HepG2 (cell line): Measurements from ENCODE around the gene RPS2. TPM values are rescaled to one million over a fixed set of nuclear protein-coding genes. Genes with fewer than 3 reads are reported as not detected.
A peak's percentile ranks its signal among the peaks of the same experiment; 100 is the strongest.

Source experiments
- AHR ChIP-seq: IDR thresholded peaks from 2 replicates; pipeline ENCODE4 v1.6.1; 2018; ENCODE audit warnings: missing genetic modification reagents, missing compliant biosample characterization
- KDM5B ChIP-seq: sonication (generic); formaldehyde crosslinking; IDR thresholded peaks from 2 replicates; pipeline ENCODE4 v1.4.0; 2020; ENCODE audit warnings: missing genetic modification reagents, mild to moderate bottlenecking, borderline replicate concordance
- NR1H2 ChIP-seq: sonication (generic); formaldehyde crosslinking; IDR thresholded peaks from 2 replicates; pipeline ENCODE4 v1.8.1; 2022; ENCODE audit warnings: low read depth, missing genetic modification reagents, borderline replicate concordance
- NR3C1 ChIP-seq: sonication (generic); formaldehyde crosslinking; IDR thresholded peaks from 2 replicates; pipeline ENCODE4 v1.4.0; 2020; ENCODE audit warnings: missing genetic modification reagents
- POGK ChIP-seq: sonication (generic); formaldehyde crosslinking; conservative IDR thresholded peaks from 2 replicates; pipeline ENCODE4 v1.8.0; 2022; ENCODE audit warnings: mild to moderate bottlenecking, moderate library complexity, missing genetic modification reagents
- PRMT3 ChIP-seq: sonication (generic); formaldehyde crosslinking; IDR thresholded peaks from 2 replicates; pipeline ENCODE4 v1.8.1; 2022; ENCODE audit warnings: low read depth, mild to moderate bottlenecking, moderate library complexity, missing genetic modification reagents, borderline replicate concordance
- THRA ChIP-seq: sonication (generic); formaldehyde crosslinking; IDR thresholded peaks from 2 replicates; pipeline ENCODE4 v1.4.0; 2020; ENCODE audit warnings: missing genetic modification reagents, borderline replicate concordance
- U2AF2 ChIP-seq: fragments of 200-400 bp; formaldehyde crosslinking; IDR thresholded peaks from 2 replicates; pipeline ENCODE4 v1.6.1; 2017; ENCODE audit warnings: low read depth, mild to moderate bottlenecking, low read length
- XRCC5 ChIP-seq: fragments of 200-400 bp; formaldehyde crosslinking; optimal IDR thresholded peaks from 2 replicates; pipeline ENCODE3; 2017; ENCODE audit warnings: mild to moderate bottlenecking, low read length
- ZFP41 ChIP-seq: sonication (generic); formaldehyde crosslinking; IDR thresholded peaks from 2 replicates; pipeline ENCODE4 v1.4.0; 2020; ENCODE audit warnings: mild to moderate bottlenecking, missing genetic modification reagents, borderline replicate concordance
- ZFP82 ChIP-seq: sonication (generic); formaldehyde crosslinking; IDR thresholded peaks from 2 replicates; pipeline ENCODE4 v1.5.1; 2020; ENCODE audit warnings: mild to moderate bottlenecking, missing genetic modification reagents, borderline replicate concordance
- ZMAT3 ChIP-seq: sonication (generic); formaldehyde crosslinking; conservative IDR thresholded peaks from 2 replicates; pipeline ENCODE4 v1.7.0; 2021; ENCODE audit warnings: missing genetic modification reagents
- ZNF362 ChIP-seq: sonication (generic); formaldehyde crosslinking; IDR thresholded peaks from 2 replicates; pipeline ENCODE4 v1.4.0; 2020; ENCODE audit warnings: missing genetic modification reagents, mild to moderate bottlenecking, borderline replicate concordance
- ZNF44 ChIP-seq: sonication (generic); formaldehyde crosslinking; IDR thresholded peaks from 2 replicates; pipeline ENCODE4 v1.5.1; 2020; ENCODE audit warnings: mild to moderate bottlenecking, missing genetic modification reagents
- ZNF451 ChIP-seq: sonication (generic); formaldehyde crosslinking; IDR thresholded peaks from 2 replicates; pipeline ENCODE4 v1.5.0; 2020; ENCODE audit warnings: mild to moderate bottlenecking, missing genetic modification reagents
- ZNF547 ChIP-seq: sonication (generic); formaldehyde crosslinking; IDR thresholded peaks from 2 replicates; pipeline ENCODE4 v1.5.1; 2020; ENCODE audit warnings: mild to moderate bottlenecking, missing genetic modification reagents
- ZNF567 ChIP-seq: sonication (generic); formaldehyde crosslinking; IDR thresholded peaks from 2 replicates; pipeline ENCODE4 v1.8.1; 2023; ENCODE audit warnings: mild to moderate bottlenecking, missing genetic modification reagents, borderline replicate concordance
- ZNF615 ChIP-seq: sonication (generic); formaldehyde crosslinking; IDR thresholded peaks from 2 replicates; pipeline ENCODE4 v1.5.0; 2020; ENCODE audit warnings: mild to moderate bottlenecking, missing genetic modification reagents, borderline replicate concordance
- ZSCAN30 ChIP-seq: sonication (generic); formaldehyde crosslinking; IDR thresholded peaks from 2 replicates; pipeline ENCODE4 v1.5.0; 2020; ENCODE audit warnings: mild to moderate bottlenecking, missing genetic modification reagents
- polyA plus RNA-seq, 8 experiments: library from polyadenylated mRNA; depleted of rRNA in 3 of 8; stranded (reverse) in 7 of 8; unstranded in 1 of 8; fragments of >200 nt; fragmentation: Illumina TruSeq in 4 of 8; extraction: Trizol in 4 of 8; gene quantifications; 2 replicates each; pipeline versions ENCODE4 v1.2.1 to v1.2.3, GENCODE V29; 2011 to 2016; ENCODE audit warnings: low read depth in 4 of 8, missing spikeins in 1 of 8, mixed read lengths in 1 of 8; ENCODE audit not compliant: insufficient read depth in 1 of 8
- total RNA-seq, 5 experiments: library from RNA; depleted of rRNA; stranded (reverse); fragments of >200 nt; fragmentation: Illumina TruSeq; extraction: Trizol; gene quantifications; 2 replicates each; pipeline ENCODE4 v1.2.3, GENCODE V29; 2016; ENCODE audit warnings: low read depth in 1 of 5
- TF ChIP-seq, protein P1 (sequence below): conservative IDR thresholded peaks from 2 replicates; pipeline ENCODE4 v1.6.1; 2018; ENCODE audit warnings: missing genetic modification reagents
- TF ChIP-seq, protein P2 (sequence below): sonication (generic); formaldehyde crosslinking; IDR thresholded peaks from 2 replicates; pipeline ENCODE4 v1.4.0; 2020; ENCODE audit warnings: missing genetic modification reagents

Gene RPS2
- total and polyA plus RNA-seq, 2 of the 13 experiments (the other 11 are each of a cell fraction or from before 2014, with no cell fraction given) = 1,908 to 4,514 TPM

DNA sequence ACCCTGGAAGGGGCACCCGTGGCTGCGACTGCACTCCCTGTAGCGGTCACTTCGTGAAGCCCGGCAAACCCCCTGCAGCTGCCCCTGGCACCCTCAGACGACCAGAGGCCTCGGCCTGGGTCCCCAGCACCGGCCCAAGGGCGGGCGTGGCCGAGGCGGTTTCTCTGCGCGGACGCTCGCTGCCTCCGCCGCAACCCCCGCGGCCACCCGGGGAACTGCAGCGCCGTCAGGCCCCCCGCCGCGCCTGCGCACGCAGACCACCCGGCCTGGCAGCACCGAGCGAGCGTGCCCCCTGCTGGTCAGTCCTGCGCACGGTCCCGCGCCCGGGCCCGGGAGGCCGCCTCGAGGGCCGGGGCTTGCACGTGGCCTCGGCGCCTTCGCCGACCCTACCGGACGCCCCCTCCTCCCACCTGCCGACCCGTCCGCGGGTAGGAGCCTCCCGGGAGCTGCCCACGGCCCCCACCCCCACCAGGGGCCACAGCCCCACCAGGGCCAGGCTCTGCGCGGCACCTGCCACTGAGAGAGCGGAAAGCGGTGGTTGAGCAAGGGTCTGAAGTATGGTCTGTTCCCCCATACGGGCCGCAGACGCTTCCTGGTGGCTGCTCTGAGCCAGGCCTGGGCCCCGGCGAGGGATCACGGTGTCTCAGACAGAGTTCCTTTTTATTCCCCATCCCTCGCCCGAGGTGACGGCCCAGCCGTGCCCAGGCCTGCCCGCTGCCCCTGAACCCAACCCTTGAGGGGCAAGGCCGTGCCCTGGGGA lies 34.9 kb downstream of the RPS2 start (continued):
- TF ChIP-seq ZNF615 (CRISPR knock-in tag) (no peak), ZNF451 (CRISPR knock-in tag) (peak; percentile 95), XRCC5 (peak; percentile 84), NR1H2 (no peak), ZMAT3 (CRISPR knock-in tag) (no peak; the same call in 1 of the 2 replicates), ZNF567 (CRISPR knock-in tag) (no peak), AHR (CRISPR knock-in tag) (peak; percentile 84; the same call in 1 of the 2 replicates), ZFP82 (CRISPR knock-in tag) (peak; percentile 55; the same call in 1 of the 2 replicates), ZNF547 (peak; percentile 91), ZFP41 (no peak), KDM5B (peak; percentile 90; the same call in 1 of the 2 replicates), U2AF2 (no peak), ZNF362 (CRISPR knock-in tag) (no peak), PRMT3 (no peak), POGK (CRISPR knock-in tag) (peak; percentile 73; the same call in 1 of the 2 replicates), NR3C1 (no peak), ZSCAN30 (CRISPR knock-in tag) (no peak), THRA (CRISPR knock-in tag) (peak; percentile 52), ZNF44 (no peak)
- TF ChIP-seq, protein P1, sequence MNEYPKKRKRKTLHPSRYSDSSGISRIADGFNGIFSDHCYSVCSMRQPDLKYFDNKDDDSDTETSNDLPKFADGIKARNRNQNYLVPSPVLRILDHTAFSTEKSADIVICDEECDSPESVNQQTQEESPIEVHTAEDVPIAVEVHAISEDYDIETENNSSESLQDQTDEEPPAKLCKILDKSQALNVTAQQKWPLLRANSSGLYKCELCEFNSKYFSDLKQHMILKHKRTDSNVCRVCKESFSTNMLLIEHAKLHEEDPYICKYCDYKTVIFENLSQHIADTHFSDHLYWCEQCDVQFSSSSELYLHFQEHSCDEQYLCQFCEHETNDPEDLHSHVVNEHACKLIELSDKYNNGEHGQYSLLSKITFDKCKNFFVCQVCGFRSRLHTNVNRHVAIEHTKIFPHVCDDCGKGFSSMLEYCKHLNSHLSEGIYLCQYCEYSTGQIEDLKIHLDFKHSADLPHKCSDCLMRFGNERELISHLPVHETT = no peak
- TF ChIP-seq, protein P2, sequence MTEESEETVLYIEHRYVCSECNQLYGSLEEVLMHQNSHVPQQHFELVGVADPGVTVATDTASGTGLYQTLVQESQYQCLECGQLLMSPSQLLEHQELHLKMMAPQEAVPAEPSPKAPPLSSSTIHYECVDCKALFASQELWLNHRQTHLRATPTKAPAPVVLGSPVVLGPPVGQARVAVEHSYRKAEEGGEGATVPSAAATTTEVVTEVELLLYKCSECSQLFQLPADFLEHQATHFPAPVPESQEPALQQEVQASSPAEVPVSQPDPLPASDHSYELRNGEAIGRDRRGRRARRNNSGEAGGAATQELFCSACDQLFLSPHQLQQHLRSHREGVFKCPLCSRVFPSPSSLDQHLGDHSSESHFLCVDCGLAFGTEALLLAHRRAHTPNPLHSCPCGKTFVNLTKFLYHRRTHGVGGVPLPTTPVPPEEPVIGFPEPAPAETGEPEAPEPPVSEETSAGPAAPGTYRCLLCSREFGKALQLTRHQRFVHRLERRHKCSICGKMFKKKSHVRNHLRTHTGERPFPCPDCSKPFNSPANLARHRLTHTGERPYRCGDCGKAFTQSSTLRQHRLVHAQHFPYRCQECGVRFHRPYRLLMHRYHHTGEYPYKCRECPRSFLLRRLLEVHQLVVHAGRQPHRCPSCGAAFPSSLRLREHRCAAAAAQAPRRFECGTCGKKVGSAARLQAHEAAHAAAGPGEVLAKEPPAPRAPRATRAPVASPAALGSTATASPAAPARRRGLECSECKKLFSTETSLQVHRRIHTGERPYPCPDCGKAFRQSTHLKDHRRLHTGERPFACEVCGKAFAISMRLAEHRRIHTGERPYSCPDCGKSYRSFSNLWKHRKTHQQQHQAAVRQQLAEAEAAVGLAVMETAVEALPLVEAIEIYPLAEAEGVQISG (CRISPR knock-in tag) = peak; percentile 83
